ENCODE data around the gene POU2F2.

The POU2F2 gene

DNA sequence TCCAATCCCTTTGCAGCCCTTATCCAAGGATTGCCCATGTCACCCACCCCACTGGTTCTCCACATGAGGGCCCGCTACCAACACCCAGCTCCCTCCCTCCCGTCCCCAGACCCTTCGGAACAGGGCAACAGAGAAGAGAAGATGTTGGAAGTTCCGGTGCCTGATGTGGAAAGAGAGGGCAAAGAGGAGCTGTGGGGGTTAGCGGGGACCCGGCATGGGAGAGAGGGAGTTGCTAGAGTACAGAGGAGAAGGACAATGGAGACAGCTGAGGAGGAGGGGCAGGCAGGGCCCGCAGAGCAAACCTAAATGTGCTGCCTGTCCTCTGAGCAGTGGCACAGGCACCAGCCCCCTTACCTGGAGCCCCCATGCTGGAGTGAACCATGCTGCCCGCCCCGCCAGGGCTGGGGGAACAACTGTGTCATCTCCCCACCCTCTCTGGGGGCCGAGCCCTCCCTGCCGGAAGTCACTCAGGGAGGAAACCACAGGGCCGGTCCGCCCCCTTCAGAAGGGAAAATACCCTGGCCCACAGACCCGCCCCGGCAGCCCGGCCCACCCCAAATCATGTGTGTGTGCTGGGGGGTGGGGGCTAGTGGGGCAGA, at the start of gene POU2F2:
TSS of gene POU2F2 (minus strand) at position 417 of the 599 bp plus-strand sequence. CDS start at position 382, 35 bp downstream.
- DNase-seq (ENCODE audit: low spot score) = no peak

DNA sequence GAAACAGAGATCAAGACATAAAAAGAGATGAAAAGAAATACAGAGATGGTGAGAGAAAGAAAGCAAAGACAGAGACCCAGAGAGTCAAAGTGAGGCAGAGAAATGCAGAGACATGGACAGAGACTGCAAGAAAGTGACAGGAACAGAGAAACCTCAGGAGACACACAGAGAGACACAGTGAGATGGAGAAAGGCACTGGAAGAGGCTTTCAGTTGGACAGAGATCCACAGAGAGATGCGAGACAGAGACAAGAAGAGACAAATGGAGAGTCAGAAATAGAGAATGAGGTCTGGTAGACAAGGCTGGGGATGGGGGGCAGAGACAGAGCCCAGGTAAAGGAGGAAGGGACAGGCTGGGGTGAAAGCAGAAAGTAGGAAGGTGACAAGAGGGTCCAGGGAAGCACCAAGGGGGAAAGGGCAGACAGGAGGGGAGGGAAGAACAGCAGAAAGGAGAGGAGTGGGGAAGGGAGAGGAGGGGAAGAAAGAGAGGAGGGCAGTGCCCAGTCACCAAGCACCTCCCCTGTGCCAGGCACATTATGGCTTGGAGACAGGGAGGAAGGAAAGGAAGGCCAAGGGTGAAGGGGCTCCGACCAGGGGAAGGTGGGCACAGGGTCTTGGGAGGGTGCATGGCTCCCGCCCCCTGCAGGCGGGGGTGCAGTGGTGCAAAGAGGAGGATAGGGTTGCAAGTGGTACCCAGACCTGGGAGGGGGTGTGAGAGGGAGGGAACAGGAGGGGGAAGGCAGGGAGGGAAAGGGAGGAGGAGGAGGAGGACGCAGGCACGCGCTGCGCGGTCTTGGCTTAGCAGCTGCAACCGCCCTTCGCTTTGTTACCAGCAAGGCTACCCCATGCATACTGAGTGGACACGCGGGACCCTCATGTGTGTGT, 46.8 kb upstream of the POU2F2 start:
- DNase-seq (ENCODE audit: low spot score) = no peak

DNA sequence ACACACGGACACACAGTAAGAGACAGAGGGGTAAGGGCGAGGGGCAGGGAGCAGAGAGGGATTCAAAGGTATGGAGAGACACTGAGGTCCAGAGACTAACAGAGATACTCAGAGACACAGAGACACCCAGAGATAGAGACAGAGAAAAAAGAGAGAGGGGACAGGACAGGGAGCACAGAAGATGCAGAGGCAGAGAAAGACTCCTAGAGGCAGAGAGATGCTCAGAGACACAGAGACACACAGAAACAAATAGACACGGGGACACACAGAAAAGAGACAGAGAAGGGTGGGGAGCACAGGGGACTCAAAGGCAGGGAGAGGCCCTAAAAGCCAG, 45.4 kb upstream of the POU2F2 start:
- DNase-seq (ENCODE audit: low spot score) = no peak

DNA sequence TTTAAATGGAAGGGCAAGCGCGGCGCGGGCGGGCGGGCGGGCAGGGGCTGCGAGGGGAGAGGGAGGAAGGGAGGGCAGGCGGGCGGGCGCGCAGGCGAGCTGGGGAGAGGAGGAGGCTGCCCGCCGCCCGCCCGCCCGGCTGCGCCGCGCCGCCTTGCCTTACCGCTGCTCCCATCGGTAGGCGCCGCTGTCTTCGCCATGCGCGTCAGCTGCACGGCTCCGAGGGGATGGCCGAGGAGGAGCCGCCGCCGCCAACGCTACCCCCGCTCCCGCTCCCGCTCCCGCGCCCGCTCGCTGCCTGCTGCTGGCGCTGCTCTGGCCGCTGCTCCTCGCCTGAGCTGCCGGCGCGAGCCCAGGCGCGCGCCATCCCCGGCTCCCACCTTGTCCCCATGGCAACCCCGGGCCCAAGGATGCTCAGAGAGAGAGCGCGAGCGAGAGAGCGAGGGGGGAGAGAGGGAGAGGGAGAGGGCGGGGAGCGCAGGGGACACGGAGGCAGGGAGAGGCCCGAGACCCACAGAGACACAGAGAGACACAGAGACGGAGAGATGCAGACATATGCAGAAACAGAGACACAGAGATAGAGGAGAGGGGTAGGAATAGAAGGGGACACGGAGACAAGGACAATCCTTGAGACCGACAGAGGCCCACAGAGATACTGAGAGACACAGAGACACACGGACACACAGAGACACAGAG, 44.9 kb upstream of the POU2F2 start:
- peak; percentile 89 for DNase-seq (ENCODE audit: low spot score)

DNA sequence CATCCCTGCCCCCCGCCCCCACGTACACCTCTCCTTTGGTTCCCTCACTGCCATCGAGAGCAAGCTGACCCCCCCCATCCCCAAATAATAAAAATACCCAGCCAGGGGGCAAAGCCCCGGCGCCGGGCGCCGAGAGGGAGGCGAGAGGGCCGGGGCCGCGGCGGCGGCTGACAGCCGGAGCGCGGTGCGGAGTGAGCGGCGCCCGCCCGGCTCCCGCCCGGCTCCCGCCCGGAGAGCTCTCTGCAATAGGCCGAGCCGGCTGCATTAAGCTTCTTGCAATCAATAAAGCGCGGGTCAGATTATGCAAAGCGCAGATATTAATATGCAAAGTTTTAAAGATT, 44.4 kb upstream of the POU2F2 start:
- DNase-seq (ENCODE audit: low spot score) = peak; percentile 65

DNA sequence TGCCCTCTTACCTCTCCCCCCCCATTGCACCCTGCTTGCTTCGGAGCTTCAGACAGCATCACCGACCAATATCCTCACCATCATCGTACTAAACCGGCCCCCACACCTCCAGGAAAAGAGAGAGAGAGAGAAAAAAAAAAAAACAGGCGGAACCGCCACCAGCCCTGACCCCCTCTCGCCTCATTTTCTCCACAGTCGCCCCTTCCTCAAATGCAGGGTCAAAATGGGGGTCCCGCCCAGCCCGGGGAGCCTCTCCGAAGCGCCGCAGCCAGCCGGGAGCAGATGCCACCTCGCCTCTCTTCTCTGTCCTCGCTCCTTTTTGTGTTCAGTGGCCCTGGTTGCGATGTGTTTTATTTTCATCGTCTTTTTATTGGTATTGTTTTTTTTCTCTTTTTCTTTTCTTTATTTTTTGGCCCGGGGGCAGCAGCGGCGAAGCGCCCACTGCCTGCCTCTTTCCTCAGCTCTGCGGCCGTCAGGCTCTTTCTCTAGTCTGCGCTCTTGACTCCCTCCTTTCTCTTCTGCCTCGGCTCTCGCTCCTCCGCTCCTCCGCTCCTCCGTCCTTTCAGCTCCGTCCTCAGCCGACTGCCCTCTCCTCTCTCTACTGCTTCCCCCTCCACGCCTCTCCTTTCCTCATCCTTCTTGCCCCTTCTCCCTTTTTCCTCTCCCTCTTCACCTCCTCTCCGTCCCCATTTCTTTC, 43.9 kb upstream of the POU2F2 start:
- no peak for DNase-seq (ENCODE audit: low spot score)

DNA sequence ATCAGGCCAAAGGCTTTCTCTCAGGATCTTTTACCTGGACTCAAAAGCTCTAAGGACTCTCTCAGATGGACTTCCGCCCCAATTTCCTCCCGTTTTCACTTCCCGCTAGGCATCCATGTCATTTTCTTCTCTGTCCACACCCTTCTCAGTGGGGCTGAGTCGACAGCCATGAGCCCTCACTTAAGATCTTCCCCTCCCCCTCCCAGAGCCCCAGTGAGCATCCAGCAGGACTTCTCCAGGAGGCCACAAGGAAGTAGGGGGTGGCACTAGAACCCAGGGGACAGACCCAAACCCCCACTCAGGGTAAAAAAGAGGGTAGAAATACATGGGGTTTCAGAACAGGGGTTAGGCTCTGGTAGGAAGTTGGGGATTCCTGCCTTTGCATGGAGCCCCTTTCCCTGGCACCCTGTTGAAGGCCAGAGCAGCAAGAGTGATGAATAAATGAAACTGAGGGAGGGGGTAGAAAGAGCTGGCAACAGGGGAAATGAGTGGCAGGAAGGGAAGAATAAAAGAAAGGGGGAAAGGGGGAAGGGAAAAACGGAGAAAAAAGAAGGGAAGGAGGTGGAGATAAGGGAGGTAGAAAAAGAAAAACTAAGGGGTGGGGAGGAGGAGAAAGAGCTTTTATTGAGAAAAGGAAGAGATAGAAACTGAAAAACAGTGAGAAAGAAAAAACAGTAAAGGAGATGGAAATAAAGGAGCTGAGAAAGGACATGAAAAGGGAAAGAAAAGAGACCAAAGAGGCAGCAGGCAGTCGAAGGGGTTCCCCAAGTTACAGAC, 42.9 kb upstream of the POU2F2 start:
- no peak for DNase-seq (ENCODE audit: low spot score)

DNA sequence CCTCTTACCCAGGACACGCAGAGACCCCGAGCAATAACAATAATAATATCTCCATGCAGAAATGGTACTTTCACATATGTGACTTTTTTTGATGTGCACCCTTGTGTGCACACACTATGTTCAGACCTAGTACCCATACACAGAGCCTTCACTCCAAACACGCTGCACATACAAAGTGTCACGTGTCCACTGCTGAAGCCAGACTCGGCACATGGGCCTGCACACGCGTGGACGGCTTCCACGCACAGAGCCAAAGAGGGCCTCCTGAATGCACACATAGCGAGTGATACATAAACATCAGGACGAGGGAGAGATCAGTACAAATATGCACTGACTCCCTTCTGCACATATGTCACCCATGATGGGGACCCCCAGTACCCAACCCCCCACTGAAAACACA, 41.9 kb upstream of the POU2F2 start:
- no peak for DNase-seq (ENCODE audit: low spot score)

DNA sequence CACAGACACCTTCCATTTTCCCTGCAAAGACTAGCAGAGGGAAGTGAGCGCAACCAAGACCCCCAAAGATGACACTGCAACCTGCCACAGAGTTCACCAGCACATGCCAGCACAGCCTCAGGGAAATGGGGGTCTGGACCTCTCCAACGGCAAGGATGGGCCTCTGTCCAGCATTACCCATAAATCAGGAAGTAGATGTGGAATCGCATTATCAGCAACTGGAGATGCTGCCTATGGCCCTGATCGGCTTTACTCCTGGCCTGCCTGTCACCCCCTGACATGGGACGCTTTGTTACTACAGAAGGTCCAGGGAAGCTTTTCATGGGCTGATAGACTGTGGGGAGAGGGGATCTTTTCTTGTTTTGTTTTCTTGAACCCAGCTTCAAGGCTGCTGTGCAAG, 41.4 kb upstream of the POU2F2 start:
- no peak for DNase-seq (ENCODE audit: low spot score)

DNA sequence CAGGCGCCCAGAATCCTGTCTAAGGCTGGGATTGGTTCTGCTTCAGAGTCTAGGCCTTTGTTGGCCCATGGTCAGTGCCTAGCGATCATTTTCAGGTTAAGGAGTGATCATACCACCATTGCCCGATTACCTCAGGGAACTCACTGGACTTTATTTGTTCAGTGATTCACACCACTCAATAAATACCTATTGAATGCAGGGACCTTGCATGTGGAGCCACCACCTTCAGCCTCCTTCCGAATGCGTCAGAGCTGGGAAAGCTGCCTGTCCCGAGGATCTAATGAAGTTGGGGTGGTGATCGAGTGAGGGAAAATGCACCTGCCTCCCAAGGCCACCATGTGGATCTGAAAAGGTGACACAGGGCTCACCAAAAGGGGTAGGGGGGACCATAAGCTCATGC, 40.0 kb upstream of the POU2F2 start:
- no peak for DNase-seq (ENCODE audit: low spot score)

DNA sequence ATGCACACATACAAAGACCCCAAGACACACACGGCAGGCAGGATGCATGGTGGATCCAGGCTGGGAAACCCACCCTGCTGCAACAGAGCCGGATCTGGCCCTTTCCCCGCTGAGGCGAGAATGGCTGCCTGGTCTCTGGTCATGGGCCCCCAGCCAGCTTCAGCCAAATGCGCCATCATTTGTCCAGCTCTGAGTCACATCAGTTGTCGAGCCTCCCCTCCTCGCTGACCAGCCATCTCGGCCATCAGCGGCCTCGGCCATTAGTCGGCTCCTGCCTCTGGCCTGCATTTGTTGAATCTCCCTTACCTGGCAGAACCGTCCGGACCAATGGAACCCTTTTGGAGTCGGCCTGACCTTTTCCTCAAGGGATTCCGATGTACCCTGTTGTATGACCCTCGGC, 38.5 kb upstream of the POU2F2 start:
- DNase-seq (ENCODE audit: low spot score) = no peak

DNA sequence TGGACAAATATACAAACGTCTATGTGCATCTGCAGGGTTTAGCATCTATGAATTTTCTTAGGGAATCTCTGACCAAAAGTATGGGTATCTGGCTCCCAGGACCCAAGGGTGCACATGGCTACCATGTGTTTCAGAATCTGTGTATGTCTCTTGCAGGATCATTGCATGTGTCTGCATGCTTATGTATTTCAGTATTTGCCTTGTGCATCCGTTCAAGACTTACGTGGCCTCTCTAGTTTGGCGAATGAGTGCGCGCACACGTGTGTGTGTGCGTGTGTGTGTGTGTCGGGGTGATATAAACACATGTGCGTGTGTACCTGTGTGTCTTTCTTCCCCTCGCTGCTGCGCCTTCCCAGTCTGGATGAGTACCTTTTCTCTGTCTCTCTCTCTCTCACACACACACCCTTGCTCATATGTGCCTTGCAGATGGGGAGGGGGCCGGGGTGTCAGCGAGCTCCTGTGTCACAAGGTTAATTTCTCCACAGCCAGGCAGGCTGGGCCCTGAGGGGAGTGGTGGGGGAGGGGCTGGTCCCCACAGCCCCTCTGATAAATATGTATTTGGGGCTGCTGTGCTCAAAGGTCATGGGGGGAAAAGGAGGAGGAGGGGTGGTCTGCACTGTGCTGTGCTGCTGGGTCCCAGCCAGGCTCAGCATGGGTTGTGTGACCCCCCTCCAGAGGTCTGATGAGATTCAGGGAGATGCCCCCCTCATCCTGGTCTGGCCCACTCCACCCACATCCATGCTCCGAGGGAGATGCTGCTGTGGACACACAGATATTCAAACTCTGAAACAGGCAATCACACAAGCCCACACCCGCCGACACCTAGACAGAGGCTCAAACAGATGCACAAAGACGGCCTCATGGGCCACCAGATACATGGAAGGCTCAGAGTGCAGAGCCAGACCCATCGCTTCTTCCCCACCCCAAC, 37.5 kb upstream of the POU2F2 start:
- DNase-seq (ENCODE audit: low spot score) = no peak

DNA sequence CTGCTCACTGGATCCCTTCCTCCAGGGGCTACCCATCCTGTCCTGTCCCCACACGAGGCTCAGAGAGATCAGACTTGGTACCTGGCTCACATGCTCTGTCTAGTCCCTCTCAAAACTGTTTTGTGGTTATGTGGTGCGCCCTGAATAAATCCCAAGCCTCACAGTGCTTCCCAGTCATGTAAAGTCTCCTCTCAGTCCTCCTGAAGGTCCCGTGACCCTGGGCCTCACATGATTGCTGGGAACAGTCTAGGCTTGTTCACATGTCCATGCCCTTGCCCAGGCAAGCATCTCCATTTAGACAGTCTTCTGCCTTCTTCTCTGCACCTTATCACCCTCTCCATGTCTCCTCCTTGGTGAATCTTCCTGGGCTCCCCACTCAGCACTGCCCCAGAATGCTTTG, 36.0 kb upstream of the POU2F2 start:
- DNase-seq (ENCODE audit: low spot score) = no peak

DNA sequence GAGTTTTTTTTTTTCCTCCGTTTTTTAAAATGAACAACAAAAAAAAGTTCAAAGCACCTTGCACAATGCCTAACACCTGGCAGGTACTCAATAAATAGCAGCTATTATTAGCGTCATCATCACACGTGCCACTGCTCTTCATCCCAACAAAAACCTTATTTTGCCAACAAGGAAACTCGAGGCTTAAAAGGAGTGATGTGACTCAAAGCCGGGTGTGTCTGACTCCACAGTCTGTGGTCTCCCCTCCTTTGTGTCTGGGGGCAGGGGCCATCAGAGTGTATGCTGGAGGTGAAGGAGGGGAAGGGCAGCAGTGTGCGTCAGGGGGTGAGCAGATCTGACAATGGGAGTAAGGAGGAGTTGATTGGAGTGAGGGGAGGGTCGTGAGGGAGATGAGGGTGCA, 34.1 kb upstream of the POU2F2 start:
- no peak for DNase-seq (ENCODE audit: low spot score)

DNA sequence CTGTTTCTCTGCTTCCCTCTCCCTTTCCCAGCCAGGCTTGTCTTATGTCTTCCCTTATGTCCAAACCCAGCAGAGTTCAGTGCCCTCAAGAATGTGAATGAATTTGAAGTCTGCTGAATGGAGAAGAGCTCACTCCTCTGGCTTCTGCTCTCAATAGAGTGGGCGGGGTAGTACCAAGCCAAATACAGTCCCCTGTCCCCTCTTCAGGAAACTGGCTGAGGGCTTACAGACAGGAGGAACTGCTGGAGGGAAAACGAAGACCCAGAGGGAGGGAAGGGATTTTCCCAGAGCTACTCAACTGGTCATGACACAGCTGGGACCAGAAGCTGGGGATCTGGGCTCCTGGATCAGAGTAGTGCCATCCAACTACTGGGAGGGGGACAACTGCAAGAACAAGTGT, 32.9 kb upstream of the POU2F2 start:
- no peak for DNase-seq (ENCODE audit: low spot score)

DNA sequence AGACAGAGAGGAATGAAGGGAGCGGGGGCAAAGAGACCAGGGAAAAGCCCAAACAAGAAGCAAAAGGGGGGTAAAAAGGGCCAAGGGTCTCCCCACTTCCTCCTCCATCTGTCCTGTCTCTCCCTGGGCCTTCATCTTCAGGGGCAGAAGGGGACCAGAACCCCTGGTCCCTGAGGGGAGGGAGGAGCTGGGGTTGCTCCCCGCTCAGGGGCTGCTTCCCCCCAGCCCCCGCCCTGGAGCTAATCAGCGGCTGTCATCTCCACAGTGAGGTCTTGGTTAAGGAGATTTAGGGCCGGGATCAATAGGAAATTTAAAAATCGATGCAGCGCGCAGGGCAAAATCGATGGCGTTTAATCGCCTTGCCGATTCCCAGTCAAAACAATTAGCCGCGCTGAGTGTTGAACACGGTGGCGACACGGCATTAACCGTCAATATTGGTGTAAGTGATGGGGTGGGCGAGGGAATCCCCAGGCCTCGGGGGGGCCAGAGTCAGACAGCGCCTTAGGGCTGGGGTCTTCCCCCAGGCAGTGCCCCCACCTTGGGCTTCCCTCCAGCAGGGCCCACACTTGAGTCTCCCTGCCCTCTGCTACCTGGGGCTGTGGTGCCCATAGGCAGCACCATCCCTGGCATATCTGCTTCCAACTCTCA, 29.5 kb upstream of the POU2F2 start:
- no peak for DNase-seq (ENCODE audit: low spot score)

DNA sequence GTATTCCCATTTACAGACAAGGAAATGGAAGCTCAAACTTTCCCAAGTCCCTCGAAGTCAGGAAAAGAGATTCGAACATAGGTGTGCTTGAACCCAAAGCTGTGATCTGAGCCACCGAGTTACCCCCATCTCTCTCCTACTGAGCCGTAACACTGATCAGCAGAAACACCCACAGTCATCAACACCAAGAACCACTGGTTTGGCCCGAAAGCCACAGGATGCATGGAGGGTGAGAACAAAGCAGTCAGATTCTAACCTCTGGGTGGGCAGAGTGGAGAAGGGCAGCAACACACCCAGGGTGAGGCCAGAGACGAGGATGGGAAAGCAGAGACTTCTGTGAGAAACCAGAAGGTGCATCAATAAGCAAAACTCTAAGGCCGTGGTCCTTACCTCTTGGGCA, 27.7 kb upstream of the POU2F2 start:
- no peak for DNase-seq (ENCODE audit: low spot score)

DNA sequence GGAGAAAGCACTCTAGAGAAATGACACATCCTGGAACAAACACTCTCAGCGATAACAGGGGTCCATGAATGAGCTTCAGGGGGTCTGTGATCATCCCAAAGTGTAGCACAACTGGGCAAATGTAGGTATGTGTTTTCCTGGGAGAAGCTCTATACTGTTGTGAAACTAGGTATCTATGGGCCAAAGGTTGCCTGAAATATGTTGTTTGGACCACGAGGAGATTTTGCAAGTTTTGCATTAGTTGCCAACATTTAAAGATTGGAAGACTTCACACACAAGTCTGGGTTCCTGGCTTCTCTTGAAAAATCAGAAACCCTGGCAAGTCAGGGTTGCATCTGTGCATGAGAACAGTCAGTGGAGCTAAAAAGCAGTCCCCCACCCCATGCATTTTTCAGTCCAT, 26.7 kb upstream of the POU2F2 start:
- no peak for DNase-seq (ENCODE audit: low spot score)

DNA sequence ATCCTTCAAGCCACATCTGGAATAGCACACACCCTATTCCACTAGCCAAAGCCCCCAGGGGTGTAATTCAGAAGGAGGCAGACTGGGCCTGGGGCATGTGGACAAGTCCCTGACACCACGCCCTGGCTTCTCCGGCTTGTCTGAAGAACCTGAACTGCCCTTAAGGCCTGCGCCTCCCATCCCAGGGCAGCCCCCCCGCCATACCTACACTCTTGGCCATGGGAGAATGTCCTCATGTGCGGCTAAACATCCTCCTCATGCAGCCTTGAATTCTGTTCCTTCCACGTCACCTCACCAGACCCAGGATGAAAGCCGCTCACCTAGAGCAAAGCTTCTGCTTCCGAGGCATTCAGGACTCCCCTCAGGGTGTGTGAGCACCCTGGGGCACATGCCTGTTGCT, 24.3 kb upstream of the POU2F2 start:
- DNase-seq (ENCODE audit: low spot score) = no peak

DNA sequence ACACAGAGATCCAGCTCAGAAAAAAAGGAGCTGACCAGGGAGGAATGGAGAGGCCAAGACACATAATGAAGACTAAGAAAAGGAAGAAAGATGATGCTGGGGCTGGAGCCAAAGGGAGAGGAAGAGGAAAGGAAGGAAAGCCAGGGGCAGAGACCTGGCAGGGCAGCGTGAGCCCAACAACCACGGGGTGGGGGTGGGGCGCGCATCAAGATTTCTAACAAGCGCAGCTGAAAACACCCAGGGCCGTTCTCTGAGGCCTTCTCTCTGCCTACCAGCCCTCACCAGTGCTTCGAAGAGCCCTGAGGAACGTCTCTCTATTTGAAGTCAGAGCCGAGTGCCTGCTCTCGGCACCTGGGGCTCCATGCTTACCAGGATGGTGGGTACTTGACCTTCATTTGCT, 23.6 kb upstream of the POU2F2 start:
- DNase-seq (ENCODE audit: low spot score) = no peak

All from AG08396 (cell line).